ENCODE data around the gene CHST12.
"Not testable (repeated sequence)": the region's sequence is repeated elsewhere in the genome, so short reads cannot be mapped to it uniquely, and the experiment has no call there.

Gene CHST12

DNA sequence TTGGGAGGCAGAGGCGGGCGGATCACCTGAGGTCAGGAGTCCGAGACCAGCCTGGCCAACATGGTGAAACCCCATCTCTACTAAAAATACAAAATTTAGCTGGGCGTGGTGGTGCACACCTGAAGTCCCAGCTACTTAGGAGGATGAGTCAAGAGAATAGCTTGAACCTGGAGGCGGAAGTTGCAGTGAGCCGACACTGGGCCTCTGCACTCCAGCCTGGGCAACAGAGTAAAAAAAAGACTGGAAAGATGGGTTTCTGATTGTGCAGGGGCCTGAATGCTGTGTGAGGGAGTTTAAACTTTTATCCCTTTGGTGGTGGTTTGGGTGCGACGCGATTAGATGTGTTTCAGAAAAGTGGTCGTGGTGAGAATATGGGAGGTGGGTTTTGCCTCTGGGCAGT is 1.8 kb downstream of the CHST12 start:
- no peak for DNase-seq

DNA sequence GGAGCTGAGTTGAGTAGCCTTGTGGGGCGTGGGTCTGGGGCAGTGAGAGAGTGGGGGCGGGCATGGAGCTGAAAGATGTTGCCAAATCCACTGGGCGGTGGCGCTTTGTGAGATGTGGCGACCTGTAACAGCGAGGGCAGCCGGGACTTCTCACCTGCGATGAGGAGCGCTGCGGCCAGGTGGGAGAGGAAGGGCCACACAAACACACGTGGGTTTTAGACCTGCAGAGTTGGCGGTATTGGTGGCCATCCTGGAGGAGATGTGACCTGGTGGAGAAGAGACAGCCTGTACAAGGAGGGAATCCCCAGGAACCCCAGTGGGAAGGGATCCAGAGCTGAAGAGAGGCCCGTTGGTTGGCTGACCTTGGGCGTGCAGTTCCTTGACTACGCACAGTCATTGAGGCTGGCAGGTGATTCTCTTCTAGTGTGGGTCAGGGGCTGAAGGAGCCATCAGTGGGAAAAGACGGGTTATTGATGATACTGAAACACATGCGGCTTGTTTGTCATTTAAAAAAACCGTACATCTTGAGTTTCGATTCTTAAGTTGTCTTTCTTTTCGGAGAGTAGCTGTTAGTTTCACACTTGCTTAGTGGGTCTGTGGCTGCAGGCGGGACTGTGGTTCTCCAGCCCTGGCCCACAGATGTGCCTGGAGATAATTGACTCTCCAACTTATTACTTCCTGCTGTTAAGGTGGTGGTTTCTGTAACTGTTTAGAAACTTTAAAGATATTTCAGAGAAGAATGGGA is 2.4 kb downstream of the CHST12 start:
- peak; percentile 71 for DNase-seq

DNA sequence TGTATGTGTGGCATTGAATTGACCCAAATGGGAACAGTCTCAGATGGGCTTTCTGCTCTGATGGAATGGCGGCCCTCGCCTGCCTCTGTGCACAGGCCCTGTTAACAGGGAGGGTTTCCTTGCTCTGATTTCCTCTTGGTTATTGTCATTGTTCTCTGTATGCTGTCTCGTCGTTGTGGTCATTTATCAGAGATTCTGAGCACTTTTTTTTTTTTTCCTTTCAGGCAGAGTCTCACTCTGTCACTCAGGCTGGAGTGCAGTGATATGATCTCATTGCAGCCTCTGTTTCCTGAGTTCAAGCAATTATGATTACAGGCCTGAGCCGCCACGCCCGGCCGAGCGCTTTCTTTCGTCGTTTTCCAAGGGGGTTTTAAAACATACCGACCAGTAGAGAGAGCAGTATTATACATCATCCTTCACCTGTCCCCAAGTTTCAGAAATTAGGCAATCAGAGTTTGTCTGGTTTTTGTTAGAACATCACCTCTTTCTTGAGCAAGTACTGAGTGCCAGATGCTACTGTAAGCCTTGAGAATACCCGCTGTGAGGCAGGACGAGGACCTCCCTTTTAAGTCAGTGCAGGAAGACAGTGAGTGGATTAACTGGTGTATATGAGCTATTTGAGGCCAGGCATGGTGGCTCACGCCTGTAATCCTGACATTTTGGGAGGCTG is 6.5 kb downstream of the CHST12 start:
- no peak for DNase-seq

DNA sequence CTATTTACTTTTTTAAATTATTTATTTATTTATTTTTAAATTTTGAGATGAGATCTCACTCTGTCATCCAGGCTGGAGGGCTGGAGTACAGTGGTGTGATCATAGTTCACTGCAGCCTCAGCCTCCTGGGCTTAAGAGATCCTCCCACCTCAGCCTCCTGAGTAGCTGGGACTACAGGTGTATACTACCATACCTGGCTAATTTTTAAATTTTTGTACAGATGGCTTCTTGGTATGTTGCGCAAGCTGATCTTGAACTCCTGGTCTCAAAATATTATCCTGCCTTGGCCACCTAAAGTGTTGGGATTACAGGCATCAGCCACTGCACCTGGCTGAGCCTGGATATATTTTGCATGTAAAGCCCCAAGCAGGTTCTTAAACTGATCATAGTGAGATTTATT is 7.6 kb downstream of the CHST12 start:
- no peak for DNase-seq

DNA sequence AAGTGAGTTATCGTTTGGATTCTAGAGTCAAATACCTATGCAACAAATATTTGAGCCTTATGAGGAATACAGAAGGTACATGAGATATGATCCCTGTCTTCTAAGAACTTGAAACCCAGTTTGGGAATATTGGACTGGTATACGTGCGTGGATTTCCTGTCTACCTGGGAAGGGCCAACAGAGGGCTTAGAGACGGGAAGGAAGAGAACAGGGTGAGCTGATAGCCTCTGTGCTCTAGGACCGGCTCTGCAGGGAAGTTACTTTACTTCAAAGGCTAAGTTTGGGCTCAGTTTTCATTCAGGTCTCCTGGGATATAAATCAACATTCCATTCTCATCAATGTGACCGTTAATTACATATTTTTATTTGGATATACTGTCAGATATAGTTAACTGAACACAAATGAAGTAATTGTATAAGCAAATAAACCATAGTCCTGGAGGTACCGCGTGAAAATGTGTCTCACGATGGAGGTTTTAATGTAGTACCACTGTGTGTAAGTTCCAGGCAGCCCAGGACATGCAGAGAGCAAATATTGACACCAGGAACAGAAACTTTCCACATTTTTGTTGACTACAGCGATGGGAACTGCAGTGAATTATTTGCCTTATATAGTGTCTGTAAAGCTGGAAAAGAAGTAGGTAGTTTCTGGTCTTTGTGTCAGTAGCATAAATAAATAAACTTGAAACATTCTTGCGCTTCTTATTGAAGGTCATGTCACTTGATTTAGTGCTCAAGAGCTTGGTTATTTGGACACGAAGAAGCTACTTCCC is 8.6 kb downstream of the CHST12 start:
- no peak for DNase-seq

DNA sequence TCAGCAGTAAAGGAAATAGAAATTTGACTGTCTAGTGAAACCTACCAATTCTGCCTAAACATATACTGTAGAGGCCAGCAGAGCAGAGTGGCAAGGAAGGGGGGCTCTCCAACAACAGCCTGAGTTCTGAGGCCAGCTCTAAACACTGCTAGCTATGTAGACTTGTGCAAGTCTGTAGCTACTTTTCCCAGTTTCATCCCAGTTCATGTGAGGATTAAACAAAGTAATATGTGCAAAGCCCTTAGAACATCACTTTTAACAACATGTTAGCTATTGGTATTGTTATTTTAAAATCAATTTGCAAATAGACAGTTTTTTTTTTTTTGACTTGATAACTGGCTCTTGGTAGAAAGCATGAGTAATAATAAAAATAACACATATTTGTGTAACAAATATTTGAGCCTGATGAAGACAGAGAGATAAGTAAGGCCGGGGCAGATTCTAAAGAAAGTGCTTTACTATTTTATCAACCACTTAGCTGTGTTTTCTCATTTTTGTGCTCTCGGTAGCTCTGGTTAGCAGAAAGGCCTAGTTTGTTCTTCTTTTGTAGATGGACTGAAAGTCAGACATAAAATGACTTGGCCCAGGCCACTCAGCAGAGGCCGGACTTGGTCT is 9.3 kb downstream of the CHST12 start:
- no peak for DNase-seq

DNA sequence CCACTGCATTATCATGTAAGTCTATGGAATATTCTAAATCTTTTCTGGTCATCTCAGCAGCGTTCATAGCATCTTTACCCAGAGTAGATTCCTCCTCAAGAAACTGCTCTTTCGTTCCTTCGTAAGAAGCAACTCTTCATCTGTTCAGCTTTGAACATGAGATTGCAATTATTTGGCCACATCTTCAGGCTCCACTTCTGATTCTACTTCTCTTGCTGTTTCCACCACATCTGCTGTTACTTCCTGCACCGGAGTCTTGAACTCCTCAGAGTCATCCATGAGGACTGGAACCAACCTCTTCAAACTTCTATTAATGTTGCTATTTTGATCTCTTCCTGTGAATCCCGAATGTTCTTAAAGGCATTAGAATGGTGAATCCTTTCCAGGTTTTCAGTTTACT is 12.7 kb downstream of the CHST12 start:
- DNase-seq, result no peak

DNA sequence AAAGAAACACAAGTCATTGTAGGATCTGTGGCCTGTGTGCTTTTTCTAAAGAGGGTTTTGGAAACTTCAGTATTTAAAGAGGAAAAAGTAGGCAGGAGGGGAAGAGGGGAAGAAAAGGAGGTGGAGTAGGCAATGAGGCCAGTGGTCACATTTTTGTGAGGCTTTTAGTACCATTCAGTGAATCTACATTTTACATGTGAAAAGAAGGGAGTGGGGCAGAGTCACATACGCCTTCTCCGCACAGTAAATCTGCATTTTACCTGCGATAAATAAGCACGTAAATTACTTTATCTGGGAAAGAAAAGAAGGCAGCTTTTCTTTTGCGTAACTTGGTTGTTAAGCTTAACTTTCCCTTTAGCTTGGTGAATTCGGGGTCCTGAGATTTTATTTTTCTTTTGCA is 13.2 kb downstream of the CHST12 start:
- no peak for DNase-seq

DNA sequence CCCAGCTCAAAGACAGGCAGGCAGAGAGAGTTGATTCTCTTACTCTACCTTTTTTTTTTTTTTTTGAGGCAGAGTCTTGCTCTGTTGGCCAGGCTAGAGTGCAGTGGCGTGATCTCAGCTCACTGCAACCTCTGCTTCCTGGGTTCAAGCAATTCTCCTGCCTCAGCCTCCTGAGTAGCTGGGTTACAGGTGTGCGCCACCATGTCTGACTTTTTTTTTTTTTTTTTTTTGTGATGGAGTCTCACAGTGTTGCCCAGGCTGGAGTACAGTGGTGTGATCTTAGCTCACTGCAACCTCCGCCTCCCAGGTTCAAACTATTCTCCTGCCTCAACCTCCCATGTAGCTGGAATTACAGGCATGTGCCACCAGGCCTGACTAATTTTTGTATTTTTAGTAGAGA is 13.8 kb downstream of the CHST12 start:
- DNase-seq, result not testable (repeated sequence)

DNA sequence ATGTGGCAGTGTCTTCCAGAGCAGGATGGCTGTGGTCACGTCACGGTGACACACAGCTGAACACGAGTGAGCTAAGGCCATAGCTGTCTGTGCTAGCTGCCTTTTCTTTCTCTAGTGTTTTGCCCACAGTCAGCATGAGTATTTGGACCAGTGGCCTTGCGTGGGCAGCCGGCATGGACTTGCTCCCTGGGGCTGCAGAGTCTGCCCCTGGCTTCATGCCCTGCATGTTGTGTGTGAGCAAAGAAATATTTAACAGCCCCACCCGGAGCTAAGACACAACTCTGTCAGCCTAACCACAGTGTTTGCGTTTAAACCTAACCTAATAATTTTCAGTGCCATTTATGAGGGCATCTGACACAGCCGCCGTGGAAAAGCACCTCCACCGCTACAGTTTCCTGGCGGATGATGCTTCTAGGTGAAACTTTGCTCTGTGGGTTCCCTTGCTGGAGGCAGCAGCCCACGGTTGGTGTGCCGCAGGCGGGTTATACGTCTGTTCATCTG is 14.6 kb downstream of the CHST12 start:
- peak; percentile 47 for DNase-seq

DNA sequence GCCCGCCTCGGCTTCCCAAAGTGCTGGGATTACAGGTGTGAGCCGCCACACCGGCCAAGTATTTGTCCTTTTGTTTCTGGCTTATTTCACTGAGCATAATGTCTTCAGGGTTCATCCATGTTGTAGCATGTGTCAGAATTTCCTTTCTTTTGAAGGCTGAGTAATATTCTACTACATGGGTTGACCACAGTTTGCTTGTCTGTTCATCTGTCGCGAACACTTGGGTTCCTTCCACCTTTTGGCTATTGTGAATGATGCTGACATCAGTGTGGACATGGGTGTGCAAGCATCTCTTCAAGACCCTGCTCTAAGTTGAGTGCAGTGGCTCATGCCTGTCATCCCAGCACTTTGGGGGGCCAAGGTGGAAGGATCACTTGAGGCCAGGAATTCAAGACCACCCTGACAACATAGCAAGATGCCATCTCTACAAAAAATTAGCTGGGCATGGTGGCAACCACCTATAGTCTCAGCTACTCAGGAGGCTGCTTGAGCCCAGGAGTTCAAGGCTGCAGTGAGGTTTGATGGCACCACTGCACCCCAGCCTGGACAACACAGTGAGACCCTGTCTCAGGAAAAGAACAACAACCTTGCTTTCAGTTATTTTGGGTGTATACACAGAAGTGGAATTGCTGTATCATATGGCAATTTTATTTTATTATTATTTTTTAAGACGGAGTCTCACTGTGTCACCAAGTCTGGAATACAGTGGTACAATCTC is 17.0 kb downstream of the CHST12 start:
- DNase-seq, result no peak

DNA sequence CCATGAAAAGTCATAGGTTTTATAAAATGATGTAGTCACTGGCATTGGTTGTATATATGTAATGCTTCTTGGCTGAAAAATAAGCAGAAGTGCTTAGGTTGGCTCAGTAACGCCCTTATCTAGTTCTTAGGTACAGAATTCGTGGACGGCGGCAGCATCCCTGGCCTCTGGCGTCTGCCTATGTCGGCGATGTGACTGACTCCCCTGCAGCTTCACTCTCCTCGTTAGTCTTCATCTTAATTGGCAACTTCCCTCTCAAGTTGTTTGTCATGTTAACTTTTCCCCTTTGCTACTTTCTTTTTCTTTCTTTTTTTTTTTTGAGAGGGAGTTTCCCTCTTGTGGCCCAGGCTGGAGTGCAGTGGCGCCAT is 18.5 kb downstream of the CHST12 start:
- no peak for DNase-seq

DNA sequence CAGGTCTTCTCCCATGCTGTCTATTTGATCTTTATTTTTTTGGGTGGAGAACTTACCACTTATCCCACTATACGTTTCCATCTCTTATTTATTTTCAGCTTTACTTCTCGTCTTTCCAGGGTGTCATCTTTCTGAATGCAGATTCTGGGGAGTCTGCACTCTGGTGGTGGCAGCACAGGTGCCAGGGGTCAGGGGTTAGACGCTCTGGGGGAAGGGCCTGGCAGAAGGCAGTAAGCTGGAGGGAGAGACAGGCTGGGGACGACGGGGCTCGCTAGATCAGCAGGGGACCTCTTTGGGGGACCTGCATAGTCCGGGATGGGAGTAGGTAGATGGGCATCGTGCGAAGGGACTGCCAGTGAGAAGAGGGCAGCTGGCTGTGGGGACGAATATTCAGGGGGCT is 22.3 kb downstream of the CHST12 start:
- DNase-seq, result no peak

DNA sequence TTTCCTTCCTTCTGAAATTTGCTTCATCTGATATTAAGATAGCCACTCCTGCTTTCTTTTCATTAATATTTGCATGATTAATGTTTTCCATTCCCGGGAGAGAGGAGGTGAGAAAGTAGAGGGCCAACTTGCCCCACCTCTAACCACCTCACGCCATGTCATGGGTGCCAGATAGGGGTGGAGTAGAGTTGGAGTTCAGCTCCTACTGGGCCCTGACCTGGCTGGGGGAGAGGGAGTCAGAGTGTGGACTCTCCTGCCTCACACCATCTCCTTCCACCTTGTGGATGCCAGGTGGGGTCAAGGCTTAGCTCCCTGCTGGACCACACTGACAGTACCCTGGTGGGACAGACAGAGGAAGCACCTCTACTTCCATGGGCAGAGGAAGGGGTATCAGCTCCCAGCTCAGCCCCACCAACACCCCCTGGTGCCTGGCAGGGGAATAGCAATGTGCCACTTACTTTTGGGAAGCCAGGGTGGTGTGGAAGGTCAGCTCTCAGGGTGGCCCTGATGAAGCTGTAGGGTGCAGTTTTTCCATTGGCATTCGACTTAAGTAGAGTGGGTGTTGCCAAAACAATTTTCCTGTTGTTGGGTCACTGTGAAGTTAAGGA is 28.0 kb downstream of the CHST12 start:
- peak; percentile 40 for DNase-seq

DNA sequence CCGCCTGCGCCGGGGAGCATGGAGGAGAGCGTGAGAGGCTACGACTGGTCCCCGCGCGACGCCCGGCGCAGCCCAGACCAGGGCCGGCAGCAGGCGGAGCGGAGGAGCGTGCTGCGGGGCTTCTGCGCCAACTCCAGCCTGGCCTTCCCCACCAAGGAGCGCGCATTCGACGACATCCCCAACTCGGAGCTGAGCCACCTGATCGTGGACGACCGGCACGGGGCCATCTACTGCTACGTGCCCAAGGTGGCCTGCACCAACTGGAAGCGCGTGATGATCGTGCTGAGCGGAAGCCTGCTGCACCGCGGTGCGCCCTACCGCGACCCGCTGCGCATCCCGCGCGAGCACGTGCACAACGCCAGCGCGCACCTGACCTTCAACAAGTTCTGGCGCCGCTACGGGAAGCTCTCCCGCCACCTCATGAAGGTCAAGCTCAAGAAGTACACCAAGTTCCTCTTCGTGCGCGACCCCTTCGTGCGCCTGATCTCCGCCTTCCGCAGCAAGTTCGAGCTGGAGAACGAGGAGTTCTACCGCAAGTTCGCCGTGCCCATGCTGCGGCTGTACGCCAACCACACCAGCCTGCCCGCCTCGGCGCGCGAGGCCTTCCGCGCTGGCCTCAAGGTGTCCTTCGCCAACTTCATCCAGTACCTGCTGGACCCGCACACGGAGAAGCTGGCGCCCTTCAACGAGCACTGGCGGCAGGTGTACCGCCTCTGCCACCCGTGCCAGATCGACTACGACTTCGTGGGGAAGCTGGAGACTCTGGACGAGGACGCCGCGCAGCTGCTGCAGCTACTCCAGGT is 29.7 kb downstream of the CHST12 start:
- DNase-seq, result no peak

DNA sequence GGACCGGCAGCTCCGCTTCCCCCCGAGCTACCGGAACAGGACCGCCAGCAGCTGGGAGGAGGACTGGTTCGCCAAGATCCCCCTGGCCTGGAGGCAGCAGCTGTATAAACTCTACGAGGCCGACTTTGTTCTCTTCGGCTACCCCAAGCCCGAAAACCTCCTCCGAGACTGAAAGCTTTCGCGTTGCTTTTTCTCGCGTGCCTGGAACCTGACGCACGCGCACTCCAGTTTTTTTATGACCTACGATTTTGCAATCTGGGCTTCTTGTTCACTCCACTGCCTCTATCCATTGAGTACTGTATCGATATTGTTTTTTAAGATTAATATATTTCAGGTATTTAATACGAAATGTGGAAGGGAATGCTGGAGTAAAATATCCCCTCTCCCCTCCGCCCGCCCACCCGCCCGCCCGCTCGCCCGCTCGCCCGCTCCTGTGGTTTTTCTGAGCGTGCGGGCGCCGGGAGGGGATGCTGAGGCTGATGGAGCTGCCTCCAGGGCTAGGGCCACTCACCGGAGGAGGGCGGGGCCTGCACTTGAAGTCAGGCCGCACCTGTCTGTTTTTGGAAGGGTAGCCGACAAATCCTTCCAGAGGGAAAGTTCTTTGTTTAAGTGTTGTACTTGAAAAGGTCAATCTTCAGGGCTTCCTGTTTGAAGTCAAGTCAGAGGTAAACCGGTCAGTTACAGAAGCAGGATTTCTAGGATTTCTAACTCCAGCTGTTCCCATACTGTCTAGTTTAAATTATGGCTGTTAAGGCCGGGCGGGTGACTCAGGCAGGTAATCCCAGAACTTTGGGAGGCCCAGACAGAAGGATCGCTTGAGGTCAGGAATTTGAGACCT is 30.5 kb downstream of the CHST12 start:
- no peak for DNase-seq

DNA sequence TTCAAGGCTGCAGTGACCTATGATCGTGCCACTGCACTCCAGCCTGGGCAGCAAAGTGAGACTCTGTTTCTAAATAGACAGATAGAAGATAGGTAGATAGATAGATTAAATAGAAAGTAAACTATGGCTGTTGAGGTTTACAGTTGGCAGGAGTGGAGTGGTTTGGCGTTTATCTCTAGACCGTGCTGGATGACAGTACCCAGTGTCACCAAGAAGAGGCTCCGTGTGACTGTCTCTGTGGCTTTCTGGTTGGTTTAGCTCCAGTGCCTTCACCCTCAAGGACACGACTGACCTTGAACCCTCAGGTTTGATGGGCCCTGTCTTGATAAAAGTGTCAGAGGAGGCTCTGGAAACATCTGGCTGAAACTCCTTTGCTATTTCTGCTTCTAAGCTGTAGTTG is 31.7 kb downstream of the CHST12 start:
- no peak for DNase-seq

DNA sequence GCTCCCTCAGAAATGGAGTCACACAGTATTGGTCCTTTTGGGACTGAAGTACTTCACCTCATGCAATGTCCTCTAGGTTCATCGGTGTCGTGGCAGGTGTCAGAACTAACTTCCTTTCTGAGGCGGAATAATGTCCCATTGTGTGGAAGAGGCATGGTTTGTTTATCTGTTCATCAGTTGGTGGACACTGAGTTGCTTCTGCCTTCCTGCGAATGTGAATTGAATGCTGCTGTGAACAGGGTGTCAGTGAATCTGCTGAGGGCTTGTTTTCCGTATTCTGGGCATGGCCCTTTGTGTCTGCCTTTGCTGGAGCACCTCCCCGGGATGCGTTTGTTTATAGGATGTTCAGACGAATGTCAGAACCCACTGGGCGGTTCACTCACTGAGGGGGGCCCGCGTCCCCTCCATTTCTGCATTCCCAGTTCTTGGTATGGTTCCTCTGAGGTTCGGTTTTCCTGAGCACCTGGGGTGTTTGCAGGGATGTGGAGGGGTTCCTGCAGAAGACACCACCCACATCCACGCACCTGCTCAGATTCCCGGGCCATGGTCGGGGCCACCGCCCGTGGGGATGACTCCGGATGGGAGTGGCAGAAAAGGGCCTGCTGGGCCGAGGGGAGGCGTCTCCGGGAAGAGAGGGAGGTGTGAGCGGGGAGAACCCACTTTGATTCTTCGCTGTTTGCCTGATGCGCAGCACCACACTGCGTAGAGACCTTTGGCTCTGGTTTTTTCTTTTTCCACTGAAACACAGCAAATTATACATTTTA is 33.1 kb downstream of the CHST12 start:
- no peak for DNase-seq

DNA sequence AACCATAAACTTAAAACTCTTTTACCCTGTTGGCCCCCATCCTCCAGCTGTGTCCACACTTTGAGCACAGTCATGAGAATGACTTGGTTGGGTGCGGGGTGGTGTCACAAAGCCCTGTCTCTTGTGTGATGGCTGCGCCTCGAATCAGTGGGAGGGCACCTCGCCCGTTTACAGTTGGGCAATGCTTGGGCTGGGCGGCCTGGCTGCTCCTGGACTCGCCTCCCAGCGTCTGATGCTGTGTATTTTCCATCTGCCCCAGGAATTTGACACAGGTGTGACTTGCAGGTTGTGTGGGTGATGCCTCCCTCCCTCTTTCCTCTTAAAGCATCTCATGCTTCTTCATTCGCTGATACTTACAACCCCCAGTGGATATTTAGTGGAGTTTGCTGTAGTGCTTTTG is 33.7 kb downstream of the CHST12 start:
- DNase-seq, result no peak
